Endodermal cell (in vitro differentiated cells): ENCODE results near the gene STAB1. TPM values are rescaled to one million over a fixed set of nuclear protein-coding genes. Genes with fewer than 3 reads are reported as not detected.

Experiments used
- DNase-seq: peaks from one replicate; pipeline ENCODE4 v3.0.0-alpha.2; 2017
- H3K27ac ChIP-seq: 2 replicates; pipeline ENCODE4 v1.5.1; 2013; ENCODE audit warnings: mild to moderate bottlenecking, low read depth, low read length, moderate library complexity
- H3K27me3 ChIP-seq: 2 replicates; pipeline ENCODE4 v1.6.1; 2013; ENCODE audit warnings: mild to moderate bottlenecking, low read length, moderate library complexity; ENCODE audit not compliant: insufficient read depth, control insufficient read depth, poor library complexity, severe bottlenecking
- H3K36me3 ChIP-seq: 2 replicates; pipeline ENCODE4 v1.7.0; 2013; ENCODE audit warnings: mild to moderate bottlenecking, low read length, moderate library complexity; ENCODE audit not compliant: control insufficient read depth, insufficient read depth
- H3K4me1 ChIP-seq: one replicate; pipeline ENCODE4 v1.7.0; 2013; ENCODE audit warnings: low read length; ENCODE audit not compliant: control insufficient read depth, insufficient read depth
- H3K4me3 ChIP-seq: 2 replicates; pipeline ENCODE4 v1.5.1; 2013; ENCODE audit warnings: mild to moderate bottlenecking, low read length, moderate library complexity
- H3K9ac ChIP-seq: 2 replicates; pipeline ENCODE4 v1.6.1; 2013; ENCODE audit warnings: mild to moderate bottlenecking, low read length, moderate library complexity; ENCODE audit not compliant: poor library complexity, severe bottlenecking; ENCODE audit errors: extremely low read depth
- H3K9me3 ChIP-seq: 2 replicates; pipeline ENCODE4 v1.6.1; 2013; ENCODE audit warnings: mild to moderate bottlenecking, low read length, moderate library complexity; ENCODE audit not compliant: control insufficient read depth
- H3K27ac Mint-ChIP-seq: 2 replicates; pipeline ENCODE4 v1.8.0; 2020; ENCODE audit warnings: mixed read lengths
- H3K27me3 Mint-ChIP-seq: 2 replicates; pipeline ENCODE4 v1.8.0; 2021; ENCODE audit warnings: mild to moderate bottlenecking, mixed read lengths; ENCODE audit not compliant: insufficient read depth
- H3K36me3 Mint-ChIP-seq: 2 replicates; pipeline ENCODE4 v1.8.0; 2020; ENCODE audit warnings: low read depth, mixed read lengths
- H3K4me1 Mint-ChIP-seq: 2 replicates; pipeline ENCODE4 v1.8.0; 2020; ENCODE audit warnings: mixed read lengths
- H3K4me3 Mint-ChIP-seq: 2 replicates; pipeline ENCODE4 v1.8.0; 2020; ENCODE audit warnings: mild to moderate bottlenecking, moderate library complexity, mixed read lengths
- H3K9me3 Mint-ChIP-seq: 2 replicates; pipeline ENCODE4 v1.8.0; 2020; ENCODE audit warnings: mild to moderate bottlenecking, mixed read lengths
- WGBS, 2 experiments: methylation state at CpG; one replicate each; pipeline versions ENCODE4 v1.1.5 to v1.1.7; 2013; ENCODE audit warnings: missing lambda C conversion rate in 2 of 2, mixed read lengths in 1 of 2; ENCODE audit not compliant: insufficient coverage in 1 of 2, insufficient read length in 1 of 2; 5-methylcytosine and 5-hydroxymethylcytosine counted together
- total RNA-seq, 2 donors: library from RNA; stranded (reverse); fragmentation: NEBNext Ultra II Directional in 1 of 2; extraction: Animal tissue kit (Norgen Biotek cat#: 25700) in 1 of 2; gene quantifications; 2 replicates in 1 of 2; 3 replicates in 1 of 2; pipeline ENCODE4 v1.2.1, GENCODE V29; 2021
- TF ChIP-seq, protein P1 (sequence below): fragments of 200-600 bp; sonication (generic); conservative IDR thresholded peaks from 2 replicates; pipeline ENCODE4 v1.5.0; 2021; ENCODE audit warnings: antibody characterized with exemption, mild to moderate bottlenecking

Gene STAB1
- total RNA-seq, 2 donors from 2014 or later, result 0.24 to 0.55 TPM

- Mint-ChIP-seq H3K4me1 (no peaks in the 10 kb centered on the region), H3K9me3 (no peaks in the 10 kb centered on the region), H3K4me3 (no peak overlapping the region), H3K27me3 (no peaks in the 10 kb centered on the region), H3K27ac (no peak overlapping the region), H3K36me3 (peaks cover 67% of the 10 kb centered on the region)
- WGBS, 2 experiments, result 89 to 93% methylated on average over 4 to 5 of the region's 5 CpGs
- H3K36me3 ChIP-seq, result peaks cover 81% of the 10 kb centered on the region
- DNase-seq, result no peak
- no peak overlapping the region for H3K27ac ChIP-seq
- TF ChIP-seq, protein P1, sequence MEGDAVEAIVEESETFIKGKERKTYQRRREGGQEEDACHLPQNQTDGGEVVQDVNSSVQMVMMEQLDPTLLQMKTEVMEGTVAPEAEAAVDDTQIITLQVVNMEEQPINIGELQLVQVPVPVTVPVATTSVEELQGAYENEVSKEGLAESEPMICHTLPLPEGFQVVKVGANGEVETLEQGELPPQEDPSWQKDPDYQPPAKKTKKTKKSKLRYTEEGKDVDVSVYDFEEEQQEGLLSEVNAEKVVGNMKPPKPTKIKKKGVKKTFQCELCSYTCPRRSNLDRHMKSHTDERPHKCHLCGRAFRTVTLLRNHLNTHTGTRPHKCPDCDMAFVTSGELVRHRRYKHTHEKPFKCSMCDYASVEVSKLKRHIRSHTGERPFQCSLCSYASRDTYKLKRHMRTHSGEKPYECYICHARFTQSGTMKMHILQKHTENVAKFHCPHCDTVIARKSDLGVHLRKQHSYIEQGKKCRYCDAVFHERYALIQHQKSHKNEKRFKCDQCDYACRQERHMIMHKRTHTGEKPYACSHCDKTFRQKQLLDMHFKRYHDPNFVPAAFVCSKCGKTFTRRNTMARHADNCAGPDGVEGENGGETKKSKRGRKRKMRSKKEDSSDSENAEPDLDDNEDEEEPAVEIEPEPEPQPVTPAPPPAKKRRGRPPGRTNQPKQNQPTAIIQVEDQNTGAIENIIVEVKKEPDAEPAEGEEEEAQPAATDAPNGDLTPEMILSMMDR, result no peak
- no peak overlapping the region for H3K4me3 ChIP-seq
- no peak overlapping the region for H3K9ac ChIP-seq
- H3K4me1 ChIP-seq, result no peaks in the 10 kb centered on the region
- no peaks in the 10 kb centered on the region for H3K27me3 ChIP-seq
- no peaks in the 10 kb centered on the region for H3K9me3 ChIP-seq
Measured at GRCh38 chr3:52473026-52473425, 22.1 kb upstream of the STAB1 start.

- H3K9ac ChIP-seq, result no peak overlapping the region
- Mint-ChIP-seq H3K27me3 (no peaks in the 10 kb centered on the region), H3K4me1 (no peaks in the 10 kb centered on the region), H3K27ac (no peak overlapping the region), H3K4me3 (no peak overlapping the region), H3K36me3 (peaks cover 86% of the 10 kb centered on the region), H3K9me3 (no peaks in the 10 kb centered on the region)
- H3K4me3 ChIP-seq, result no peak overlapping the region
- TF ChIP-seq, protein P1, result no peak
- H3K9me3 ChIP-seq, result no peaks in the 10 kb centered on the region
- no peak for DNase-seq
- H3K27me3 ChIP-seq, result no peaks in the 10 kb centered on the region
- H3K27ac ChIP-seq, result no peak overlapping the region
- peaks cover 97% of the 10 kb centered on the region for H3K36me3 ChIP-seq
- WGBS, 2 experiments, result 95 to 98% methylated on average over 16 of the region's 16 CpGs
- no peaks in the 10 kb centered on the region for H3K4me1 ChIP-seq
Measured at GRCh38 chr3:52477076-52477795, 17.9 kb upstream of the STAB1 start.

- WGBS, 2 experiments, result 88 to 97% methylated on average over 5 to 6 of the region's 6 CpGs
- peak overlapping the region; percentile 74 for H3K27ac Mint-ChIP-seq
- H3K36me3 Mint-ChIP-seq, result peaks cover 86% of the 10 kb centered on the region
- Histone ChIP-seq H3K4me1 (no peaks in the 10 kb centered on the region), H3K4me3 (no peak overlapping the region), H3K9ac (no peak overlapping the region), H3K27me3 (no peaks in the 10 kb centered on the region), H3K27ac (no peak overlapping the region), H3K36me3 (peaks cover 97% of the 10 kb centered on the region), H3K9me3 (no peaks in the 10 kb centered on the region)
- no peaks in the 10 kb centered on the region for H3K4me1 Mint-ChIP-seq
- TF ChIP-seq, protein P1, result no peak
- no peak overlapping the region for H3K4me3 Mint-ChIP-seq
- no peaks in the 10 kb centered on the region for H3K27me3 Mint-ChIP-seq
- no peak for DNase-seq
- H3K9me3 Mint-ChIP-seq, result no peaks in the 10 kb centered on the region
Measured at GRCh38 chr3:52477796-52478095, 17.4 kb upstream of the STAB1 start.
